ENCODE measurements around the gene GLDC.

DNA sequence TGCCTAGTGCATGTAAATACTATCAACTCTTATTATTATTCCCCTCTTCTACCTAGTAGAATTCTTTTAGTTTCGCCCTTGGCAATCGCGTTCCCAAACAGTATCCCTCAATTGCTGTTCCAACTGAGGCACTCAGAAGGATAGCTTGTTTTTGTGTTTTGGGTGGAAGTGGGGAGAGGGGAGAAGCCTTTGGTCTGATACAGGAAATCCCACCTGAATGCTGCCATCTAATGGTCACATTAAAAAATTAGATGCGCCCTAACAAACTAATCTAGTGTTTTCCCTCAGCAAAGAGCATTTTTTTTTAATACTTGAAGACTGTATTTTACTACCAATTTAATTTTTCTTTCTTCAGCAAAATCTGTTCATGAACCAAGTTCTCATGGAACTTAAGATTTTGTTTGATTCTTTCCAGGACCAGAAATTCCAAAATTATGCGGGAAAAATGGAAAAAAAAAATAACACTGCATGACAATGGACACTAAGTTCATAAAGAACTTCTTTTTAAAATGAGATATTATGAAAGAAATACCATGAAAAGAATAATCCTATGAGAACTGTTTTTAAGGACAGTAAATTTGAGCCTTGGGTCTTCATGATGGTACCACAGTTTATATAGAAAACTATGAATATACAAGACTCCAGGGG is 22.2 kb upstream of the GLDC start:
- TF ChIP-seq, protein P1, sequence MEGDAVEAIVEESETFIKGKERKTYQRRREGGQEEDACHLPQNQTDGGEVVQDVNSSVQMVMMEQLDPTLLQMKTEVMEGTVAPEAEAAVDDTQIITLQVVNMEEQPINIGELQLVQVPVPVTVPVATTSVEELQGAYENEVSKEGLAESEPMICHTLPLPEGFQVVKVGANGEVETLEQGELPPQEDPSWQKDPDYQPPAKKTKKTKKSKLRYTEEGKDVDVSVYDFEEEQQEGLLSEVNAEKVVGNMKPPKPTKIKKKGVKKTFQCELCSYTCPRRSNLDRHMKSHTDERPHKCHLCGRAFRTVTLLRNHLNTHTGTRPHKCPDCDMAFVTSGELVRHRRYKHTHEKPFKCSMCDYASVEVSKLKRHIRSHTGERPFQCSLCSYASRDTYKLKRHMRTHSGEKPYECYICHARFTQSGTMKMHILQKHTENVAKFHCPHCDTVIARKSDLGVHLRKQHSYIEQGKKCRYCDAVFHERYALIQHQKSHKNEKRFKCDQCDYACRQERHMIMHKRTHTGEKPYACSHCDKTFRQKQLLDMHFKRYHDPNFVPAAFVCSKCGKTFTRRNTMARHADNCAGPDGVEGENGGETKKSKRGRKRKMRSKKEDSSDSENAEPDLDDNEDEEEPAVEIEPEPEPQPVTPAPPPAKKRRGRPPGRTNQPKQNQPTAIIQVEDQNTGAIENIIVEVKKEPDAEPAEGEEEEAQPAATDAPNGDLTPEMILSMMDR (IDR thresholded peaks at IDR 0.05; ENCODE audit: low read depth, low read length), result peak; percentile 78
- no peak for TF ChIP-seq EZH2phosphoT487 (IDR thresholded peaks at IDR 0.05; ENCODE audit: low read depth)

All from OCI-LY3 (cell line).